Mucosa of gallbladder (tissue), 1 donor: Measurements from ENCODE around the gene MRFAP1. TPM values are rescaled to one million over a fixed set of nuclear protein-coding genes. Genes with fewer than 3 reads are reported as not detected.
A peak's percentile ranks its signal among the peaks of the same experiment; 100 is the strongest.
"Not testable (repeated sequence)": the region's sequence is repeated elsewhere in the genome, so short reads cannot be mapped to it uniquely, and the experiment has no call there.

Source experiments
- DNase-seq: peaks from one replicate; pipeline ENCODE4 v3.0.0-alpha.2; 2020; ENCODE audit warnings: low spot score
- total RNA-seq: library from RNA; stranded (reverse); gene quantifications from one replicate; pipeline ENCODE4 v1.2.1, GENCODE V29; 2021
- donor health status: DM: no; HTN: no; CAD: no.

Gene MRFAP1
- total RNA-seq, 1 donor from 2014 or later = 244 TPM

DNA sequence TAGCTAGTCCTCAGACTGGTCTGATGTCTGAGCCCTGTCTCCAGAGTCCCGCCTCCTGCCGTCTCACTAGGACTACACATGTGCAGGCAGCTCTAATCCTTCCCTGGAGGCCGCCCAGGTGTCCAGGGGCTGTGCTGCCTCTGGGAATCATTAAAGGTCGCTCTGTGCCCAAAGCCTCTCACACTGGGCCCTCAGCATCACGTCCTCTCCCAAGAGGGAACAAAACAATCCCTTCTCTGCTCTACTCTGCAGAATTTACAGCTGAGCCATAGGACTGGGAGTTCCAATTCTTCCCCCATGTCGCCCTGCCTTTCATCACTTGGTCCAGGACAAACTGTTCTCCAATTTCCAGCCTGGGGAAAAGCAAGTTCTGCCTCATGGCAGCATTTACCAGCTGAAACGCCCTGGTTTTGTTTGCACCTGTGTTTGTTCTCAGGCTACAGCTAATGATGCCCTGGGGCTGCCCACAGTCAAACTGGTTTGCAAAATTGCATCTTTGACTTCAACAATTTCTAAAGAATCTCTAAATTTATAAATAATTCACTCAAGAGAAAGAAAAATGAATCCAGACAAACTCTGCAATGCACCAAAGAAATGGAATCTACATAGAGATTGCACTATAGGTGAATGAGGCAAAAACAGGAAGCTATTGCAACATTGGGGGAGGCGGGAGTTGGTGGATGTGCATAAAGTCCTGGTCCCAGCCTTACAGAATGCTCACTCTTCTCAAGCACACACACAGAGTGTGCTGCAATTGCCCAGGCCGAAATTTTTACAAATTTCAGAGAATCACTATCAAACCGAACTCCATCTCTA lies 7.2 kb upstream of the MRFAP1 start:
- no peak for DNase-seq

DNA sequence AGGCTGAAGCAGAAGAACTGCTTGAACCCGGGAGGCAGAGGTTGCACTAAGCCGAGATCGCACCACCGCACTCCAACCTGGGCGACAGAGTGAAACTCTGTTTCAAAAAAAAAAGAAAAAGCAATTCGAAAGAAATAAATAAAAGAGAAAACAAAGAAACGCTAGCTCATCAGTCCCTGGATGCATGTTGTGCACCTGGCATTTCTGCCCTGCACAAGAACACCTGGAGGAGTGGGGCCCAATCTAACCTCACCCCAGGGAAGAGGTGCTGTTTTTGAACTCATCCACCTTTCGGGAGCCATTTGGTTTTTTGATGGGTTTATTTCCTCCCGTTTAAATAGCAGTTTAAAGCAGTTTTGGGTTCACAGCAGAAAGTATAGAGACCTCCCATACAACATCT lies 5.7 kb upstream of the MRFAP1 start:
- no peak for DNase-seq

DNA sequence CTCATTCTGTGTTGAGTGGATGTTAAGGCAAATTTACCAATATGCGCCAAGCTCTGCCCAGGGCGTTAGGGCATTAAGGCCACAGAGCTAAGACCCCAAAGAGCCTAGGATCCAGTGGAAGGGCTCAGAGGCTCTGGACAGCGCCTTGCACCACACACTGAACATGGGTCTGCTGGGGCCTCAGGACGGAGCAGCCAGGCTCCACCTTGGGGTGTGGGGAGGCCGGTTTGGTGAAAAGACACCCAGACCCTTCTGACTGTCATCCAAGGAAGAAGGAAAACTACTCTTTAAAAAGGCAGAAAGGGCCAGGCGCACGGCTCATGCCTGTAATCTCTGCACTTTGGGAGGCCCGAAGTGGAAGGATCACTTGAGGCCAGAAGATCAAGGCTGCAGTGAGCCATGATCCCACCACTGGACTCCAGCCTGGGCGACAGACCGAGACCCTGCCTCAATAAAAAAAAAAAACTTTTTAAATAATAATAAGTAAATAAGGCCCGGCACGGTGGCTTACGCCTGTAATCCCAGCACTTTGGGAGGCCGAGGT lies 1.3 kb upstream of the MRFAP1 start:
- no peak for DNase-seq

DNA sequence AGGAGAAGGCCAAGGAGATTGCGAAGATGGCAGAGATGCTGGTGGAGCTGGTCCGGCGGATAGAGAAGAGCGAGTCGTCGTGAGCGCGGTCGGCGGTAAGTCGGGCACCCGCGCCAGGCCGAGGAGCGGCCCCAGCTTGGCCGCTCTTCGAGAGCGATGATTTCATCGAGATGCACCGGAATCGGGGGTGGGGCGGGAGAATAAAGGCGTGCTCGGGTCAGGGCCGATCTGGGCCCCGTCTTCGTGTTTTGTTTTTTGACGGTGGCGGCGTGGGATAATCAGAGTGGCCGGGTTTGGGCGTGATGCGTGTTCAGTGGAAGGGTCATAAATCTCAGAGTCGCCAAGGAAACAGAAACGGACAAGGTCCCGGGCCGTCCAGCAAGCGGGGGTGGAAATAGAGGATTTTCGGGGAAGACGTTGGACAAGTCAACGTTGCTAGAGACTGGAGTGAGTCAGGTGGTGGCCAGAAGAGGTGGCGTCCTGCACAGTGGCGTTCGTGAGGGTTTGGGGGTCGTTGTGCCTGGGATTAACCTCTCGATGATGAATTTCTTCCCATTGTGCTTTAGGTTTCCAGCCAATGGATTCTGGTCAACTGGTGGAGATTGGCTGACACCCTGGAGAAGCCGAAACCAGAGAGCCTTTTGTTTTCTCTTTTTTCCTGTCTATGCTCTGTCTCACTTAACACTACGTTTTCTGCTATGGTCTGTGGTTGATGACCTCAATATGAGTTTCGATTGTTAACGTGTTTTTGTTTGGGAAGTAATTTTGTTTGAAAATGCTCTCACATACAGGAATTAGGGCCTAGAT lies 882 bp downstream of the MRFAP1 start:
- peak; percentile 45 for DNase-seq

DNA sequence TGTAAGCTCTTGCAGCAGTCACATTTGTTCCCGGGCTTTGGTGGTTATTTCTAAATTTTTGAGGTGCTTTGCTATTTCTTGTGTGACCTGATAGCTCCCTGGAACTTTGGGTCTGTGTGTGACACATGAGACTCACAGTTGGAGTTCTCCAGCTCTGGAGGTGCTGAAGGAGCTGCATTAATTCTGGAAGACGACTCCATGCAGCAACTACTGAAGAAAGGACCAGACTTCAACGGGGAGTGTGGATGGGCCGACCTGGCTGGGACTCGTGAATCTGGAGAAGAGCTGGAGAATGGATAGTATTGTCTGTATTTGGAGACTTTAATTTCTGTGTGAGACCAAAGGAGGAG lies 1.5 kb downstream of the MRFAP1 start:
- DNase-seq = no peak

DNA sequence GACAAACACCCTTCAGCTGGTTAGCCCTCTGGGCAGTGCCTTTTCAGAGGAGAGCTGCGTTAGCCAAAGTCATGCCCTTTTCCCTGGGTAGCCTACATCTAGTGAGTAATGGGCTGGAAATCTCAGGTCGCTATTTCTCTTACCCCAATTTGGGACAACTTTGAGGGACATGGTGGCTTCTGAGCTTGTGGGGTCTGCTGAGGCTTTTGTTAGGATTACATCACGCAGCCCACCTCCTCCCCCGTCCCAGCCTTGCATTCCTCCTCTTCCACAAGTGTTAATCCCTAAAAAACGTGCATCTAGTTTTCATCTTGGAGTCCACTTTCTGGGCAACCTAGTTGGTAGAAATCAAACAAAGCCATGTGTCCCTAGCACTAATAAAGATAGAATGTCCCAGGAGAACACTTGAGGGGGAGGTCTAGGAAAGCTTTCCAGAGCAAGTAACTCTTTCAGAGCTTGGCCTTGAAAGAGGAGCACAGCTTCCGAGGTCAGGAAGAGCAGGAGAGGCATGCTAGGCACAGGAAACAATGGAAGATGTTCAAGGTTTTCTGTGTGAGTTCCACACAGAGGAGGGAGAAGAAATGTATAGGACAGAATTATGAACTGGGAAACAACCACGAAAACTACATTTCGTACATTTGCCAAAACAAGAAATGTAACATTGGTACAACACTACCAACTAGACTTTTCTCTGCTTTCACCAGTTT lies 2.8 kb downstream of the MRFAP1 start:
- DNase-seq = no peak

DNA sequence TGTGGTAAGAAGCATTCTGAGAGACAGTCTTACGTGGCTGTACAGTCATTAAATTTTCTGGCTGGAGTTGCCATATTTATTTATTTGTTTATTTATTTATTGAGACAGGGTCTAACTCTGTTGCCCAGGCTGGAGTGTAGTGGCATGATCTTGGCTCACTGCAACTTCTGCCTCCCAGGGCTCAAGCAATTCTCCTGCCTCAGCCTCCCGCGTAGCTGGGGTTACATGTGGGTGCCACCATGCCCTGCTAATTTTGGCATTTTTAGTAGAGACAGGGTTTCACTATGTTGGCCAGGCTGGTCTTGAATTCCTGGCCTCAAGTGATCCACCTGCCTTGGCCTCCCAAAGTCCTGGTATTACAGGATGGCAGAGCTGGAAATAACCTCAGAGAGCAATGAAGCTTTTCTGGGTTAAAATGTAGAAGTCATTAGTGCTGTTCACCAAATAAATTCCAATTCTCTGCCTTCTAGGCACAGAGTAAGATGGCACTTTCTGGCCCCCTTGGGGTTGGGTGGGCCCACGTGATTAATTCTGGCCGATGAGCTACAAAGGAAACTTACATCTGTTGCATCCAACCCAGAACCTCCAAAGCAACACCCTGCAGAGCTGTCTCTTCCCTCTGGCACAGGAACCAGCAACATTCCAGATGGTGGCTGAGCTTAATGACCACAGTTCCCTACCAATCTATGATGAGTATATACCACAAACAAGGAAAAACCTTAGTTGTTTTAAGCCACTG lies 4.5 kb downstream of the MRFAP1 start:
- DNase-seq = no peak

DNA sequence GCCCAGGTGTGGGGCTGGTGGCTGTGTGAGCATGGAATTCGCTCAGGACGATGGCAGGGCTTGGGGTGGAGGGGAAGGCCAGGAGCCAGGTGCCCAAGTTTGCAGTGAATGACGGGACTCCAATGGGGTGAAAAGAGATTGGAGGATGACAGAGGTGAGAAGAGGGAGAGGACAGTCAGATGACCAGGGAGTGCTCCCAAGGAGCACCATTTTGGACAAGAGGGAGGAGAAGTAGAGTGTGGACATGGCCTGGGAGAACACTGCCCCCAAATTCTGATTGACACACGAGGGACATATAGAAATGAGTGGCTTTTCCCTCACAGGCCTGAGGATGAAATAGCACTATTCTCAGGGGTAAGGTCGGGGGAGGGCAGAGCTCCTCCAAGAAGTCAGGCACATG lies 6.7 kb downstream of the MRFAP1 start:
- DNase-seq = no peak

DNA sequence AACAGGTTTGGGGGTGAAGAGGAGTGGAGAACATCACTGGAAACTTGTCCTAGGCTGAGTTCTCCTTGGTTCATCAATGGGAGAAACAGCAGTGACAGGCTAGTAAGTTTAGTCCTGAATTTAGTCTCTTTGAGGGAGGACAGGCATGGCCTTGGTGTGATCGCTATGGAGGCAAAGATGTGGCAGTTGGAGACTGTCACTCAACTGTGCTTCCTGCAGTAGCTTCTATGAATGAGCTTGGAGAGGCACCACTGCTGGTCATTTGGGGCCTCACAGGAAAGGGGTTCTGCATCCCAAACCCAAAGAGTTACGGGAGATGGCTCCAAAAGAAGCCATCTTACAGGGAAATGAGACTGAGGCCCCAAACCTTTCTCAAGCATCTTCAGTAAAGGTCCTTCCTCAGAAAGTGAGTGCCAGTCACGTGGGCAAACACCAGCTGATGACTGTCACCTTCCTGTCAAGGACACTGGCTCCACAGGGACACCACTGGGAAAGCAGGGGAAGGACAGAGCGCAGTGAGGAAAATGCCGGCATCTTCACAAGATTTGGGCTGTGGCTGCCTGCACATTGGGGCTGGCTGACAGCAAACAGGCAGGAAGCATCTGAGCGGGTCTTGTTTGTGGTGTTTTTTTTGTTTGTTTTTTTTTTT lies 7.2 kb downstream of the MRFAP1 start:
- DNase-seq = no peak

DNA sequence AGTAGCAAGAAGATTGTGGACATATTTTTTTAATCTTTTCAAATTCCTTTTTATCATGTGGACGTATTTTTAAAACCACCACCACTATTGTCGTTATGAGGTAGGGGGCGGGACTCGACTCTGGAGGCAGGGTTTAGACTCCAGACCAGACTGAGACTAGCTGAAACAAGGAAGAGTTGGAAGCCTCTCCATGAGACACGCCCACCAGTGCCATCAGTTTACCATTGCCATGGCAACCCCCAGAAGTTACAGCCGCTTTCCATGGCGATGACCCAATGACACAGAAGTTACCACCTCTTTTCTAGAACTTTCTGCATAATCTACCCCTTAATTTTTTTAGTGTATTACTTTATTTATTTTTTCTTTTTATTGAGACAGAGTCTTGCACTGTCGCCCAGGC lies 8.7 kb downstream of the MRFAP1 start:
- DNase-seq = no peak

DNA sequence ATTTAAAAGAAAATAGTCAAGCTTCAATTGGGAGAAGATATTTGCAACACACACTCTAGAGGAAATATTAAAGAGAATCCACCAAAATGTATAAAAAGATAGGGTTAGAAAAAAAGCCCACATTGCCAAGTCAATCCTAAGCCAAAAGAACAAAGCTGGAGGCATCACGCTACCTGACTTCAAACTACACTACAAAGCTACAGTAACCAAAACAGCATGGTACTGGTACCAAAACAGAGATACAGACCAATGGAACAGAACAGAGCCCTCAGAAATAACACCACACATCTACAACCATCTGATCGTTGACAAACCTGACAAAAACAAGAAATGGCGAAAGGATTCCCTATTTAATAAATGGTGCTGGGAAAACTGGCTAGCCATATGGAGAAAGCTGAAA lies 13.7 kb downstream of the MRFAP1 start:
- DNase-seq = not testable (repeated sequence)

DNA sequence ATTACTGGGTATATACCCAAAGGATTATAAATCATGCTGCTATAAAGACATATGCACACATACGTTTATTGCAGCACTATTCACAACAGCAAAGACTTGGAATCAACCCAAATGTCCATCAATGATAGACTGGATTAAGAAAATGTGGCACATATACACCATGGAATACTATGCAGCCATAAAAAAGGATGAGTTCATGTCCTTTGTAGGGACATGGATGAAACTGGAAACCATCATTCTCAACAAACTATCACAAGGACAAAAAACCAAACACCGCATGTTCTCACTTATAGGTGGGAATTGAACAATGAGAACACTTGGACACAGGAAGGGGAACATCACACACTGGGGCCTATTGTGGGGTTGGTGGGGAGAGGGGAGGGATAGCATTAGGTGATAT lies 14.8 kb downstream of the MRFAP1 start:
- DNase-seq = not testable (repeated sequence)

DNA sequence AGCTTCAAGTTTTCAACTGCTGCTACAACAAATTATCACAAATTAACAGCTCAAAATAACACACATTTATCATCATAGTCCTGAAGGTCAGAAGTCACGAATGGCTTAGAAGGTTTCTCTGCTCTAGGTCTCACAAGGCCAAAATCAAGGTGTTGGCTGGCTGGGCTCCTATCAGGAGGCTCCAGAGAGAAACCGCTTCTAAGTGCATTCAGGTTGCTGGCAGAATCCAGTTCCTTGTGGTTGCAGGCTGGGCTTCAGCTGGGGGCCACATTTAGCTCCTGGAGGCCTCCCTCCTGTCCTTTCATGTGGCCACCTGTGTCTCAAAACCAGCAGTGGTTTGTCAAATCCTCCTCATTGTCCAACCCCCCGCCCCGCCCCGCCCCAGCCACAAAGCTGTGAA lies 15.4 kb downstream of the MRFAP1 start:
- DNase-seq = no peak

DNA sequence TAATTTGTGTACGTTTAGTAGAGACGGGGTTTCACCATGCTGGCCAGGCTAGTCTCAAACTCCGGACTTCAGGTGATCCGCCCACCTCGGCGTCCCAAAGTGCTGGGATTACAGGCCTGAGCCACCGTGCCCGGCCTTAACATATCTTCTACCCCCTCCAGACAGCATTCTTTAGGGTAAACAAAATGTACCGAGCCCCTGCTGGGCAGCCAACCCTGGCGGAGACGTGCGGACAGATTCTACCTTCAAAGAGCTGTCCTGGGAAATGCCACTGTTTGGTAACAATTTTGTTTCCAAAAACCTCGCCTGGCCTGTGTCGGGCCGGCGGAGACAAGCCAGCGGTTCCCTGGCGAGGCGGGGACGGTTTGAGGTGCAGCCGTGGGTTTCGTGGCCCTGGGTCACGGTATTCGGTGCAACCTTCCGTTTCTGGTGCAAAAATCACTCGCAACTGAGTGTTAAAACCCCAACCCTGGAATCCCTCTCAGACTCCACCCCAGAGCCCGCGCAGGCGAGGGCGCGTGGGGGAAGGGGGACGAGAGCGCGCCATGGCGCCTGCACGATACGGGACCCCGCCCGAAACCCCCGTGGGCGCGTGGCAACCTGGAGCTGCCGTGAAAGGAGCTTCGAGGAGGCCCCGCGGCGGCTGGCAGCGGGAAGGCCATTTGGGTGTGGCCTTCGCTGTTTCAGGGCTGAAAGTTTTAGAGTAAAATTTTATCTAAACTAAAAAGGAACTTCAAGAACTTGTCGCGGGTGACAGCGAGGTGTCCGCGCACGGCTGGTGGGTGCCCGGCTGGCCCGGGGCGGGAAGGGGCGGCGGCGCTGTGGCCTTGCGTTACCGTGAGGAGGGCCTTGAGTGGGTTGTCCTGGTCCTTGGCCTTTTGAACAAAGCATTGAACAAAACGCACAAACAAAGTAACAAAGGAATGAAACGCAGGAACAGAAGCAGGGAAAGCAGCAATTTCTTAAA lies 17.0 kb downstream of the MRFAP1 start:
- DNase-seq = no peak

DNA sequence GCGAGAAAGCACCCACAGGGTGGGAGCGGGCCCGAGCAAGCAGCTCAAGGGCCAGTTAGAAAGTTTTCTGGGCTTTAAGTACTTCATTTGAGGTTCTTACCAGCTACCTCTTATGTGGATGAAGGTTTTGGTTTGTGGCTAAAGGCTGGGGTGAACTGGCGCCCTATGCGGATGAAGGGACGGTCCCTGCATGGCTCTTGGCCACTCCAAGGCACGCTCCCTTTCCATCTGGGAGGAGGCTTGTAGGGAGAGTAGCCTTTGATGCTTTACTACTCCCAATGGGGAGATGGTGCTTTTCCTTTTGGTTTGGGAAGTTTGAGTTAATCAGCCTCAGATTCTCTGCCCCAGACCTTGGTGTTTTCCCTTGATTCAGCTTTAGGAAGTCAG lies 17.7 kb downstream of the MRFAP1 start:
- no peak for DNase-seq

DNA sequence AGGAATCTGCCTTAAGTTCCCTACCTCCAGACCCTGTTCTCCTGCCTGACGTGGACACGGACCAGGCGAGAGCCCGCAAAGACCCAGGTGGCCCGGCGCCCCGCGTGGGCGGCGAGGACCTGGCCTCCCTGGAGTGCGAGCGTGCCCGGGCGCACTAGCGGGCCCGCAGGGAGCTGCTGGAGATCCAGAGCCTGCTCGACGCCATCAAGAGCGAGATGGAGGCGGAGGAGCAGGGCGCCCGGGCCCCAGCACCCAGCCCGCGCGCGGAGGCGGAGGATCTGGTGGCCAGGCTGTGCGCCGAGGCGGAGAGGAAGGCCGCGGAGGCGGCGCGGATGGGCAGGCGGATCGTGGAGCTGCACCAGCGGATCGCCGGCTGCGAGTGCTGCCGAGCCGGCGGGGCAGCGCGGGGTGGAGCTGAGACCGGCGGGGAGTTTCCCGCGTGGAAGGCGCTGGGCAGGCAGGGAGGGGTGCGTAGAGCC lies 18.2 kb downstream of the MRFAP1 start:
- DNase-seq = peak; percentile 16

DNA sequence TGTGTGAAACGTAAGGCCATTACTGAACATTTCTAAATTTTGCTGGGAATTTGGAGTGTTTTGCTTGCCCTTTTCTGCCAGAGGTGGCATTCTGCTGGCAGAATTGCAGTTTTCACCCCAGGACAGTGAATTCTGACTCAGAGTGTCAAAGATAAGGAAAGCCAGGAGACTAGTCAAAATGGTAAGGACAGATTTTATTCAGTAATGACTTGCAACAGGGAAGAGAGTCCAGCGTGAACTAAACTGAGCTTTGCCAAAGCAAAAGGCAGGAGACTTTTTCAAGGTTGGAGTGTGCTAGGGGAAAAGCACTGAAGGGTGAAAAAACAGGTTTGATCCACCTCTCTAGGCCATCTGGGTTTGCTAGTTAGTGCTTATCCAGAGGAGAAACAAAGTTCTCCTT lies 19.4 kb downstream of the MRFAP1 start:
- DNase-seq = no peak

DNA sequence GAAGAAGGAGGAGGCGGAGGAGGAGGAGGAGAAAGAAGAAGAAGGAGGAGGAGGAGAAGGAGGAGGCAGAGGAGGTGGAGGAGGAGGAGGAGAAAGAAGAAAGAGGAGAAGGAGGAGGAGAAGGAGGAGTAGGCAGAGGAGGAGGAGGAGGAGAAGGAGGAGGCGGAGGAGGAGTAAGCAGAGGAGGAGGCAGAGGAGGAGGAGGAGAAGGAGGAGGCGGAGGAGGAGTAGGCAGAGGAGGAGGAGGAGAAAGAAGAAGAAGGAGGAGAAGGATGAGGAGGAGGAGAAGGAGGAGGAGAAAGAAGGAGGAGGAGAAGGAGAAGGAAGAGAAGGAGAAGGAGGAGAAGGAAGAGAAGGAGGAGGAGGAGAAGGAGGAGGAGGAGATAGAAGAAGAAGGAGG lies 19.9 kb downstream of the MRFAP1 start:
- DNase-seq = no peak

DNA sequence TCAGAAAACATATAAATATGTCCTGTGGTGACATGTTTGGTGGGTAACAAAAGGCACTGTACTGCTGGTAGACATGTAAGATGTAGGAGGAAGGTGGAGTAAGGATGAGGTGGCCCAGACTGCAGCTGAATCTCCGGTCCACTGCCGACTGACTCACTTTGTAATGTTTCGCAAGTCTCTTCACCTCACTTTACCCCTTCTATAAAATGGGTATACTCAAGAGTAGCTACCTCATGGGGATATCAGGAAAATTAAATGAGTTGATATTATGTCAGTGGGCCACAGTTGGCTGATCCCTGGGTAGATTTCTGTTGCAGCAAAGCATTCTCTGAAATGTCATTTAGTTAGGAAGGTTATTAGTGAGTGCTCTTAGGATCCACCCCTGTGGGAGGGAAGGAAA lies 22.1 kb downstream of the MRFAP1 start:
- no peak for DNase-seq
